Retinal pigment epithelial cell (primary cell): ENCODE results near the gene DCTN3.

Experiments used
- DNase-seq: peaks from one replicate; pipeline ENCODE4 v3.0.0-alpha.2; 2010; ENCODE audit warnings: low read depth
- H3K4me3 ChIP-seq: 2 replicates; pipeline ENCODE4 v1.5.1; 2011; ENCODE audit warnings: mild to moderate bottlenecking, low read length, control low read depth, moderate library complexity
- TF ChIP-seq, protein P1 (sequence below): conservative IDR thresholded peaks from 2 replicates; pipeline ENCODE4 v1.5.1; 2011; ENCODE audit warnings: low read depth, low read length, control low read depth, inconsistent platforms

Gene DCTN3

DNA sequence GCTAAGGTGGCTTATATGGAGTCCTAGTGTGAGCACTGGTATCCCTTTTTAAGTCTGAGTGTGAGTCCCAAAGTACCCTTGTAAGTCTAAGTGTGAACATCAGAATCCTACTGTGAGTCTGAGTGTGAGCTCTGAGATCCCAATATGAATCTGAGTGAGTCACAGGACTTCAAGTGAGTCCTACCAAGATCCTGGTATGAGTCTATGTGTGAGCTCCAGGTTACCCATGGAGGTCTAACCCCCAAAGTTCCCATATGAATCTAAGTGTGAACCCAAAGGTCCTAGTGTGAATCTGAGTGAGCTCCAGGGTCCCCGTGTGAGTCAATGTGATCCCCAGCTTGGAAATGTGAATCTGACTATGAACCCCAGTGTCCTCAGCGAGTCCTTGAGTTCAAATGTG lies 33.0 kb downstream of the DCTN3 start:
- no peak for DNase-seq
- TF ChIP-seq, protein P1, sequence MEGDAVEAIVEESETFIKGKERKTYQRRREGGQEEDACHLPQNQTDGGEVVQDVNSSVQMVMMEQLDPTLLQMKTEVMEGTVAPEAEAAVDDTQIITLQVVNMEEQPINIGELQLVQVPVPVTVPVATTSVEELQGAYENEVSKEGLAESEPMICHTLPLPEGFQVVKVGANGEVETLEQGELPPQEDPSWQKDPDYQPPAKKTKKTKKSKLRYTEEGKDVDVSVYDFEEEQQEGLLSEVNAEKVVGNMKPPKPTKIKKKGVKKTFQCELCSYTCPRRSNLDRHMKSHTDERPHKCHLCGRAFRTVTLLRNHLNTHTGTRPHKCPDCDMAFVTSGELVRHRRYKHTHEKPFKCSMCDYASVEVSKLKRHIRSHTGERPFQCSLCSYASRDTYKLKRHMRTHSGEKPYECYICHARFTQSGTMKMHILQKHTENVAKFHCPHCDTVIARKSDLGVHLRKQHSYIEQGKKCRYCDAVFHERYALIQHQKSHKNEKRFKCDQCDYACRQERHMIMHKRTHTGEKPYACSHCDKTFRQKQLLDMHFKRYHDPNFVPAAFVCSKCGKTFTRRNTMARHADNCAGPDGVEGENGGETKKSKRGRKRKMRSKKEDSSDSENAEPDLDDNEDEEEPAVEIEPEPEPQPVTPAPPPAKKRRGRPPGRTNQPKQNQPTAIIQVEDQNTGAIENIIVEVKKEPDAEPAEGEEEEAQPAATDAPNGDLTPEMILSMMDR, result no peak
- no peak overlapping the region for H3K4me3 ChIP-seq

DNA sequence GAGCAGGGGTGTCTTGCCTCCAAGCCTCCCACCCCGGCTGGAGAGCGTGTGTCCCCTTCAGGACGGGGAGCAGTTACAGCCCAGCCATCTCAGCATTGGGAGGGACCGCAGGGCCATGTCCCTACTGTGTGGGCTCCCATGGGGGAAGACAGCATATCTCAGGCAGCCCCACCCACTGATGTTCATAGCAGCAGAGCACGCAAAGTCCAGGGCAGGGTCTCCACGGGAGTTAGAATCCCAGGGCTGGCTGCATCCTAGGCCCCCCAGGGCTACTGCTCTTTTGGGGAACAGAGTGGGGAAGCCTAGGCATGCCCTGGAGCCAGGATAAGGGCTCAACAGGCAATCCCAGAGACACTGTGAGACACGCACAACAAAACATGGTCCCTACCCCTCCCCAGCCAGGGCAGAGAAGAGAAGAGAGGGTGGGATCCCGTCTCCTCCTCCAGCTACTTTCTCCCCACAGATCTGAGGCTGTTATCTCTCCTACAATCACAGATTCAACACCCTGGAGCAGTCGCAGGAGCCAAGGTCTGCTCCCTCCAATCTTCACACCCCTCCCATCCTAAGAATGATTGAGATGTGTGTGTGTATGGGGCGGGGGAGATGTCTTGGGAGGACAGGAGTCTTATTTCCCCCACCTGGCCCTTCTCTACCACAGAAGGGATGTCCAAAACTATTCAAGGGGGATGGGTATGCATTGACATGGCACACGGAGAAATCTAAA lies 34.2 kb downstream of the DCTN3 start:
- no peak overlapping the region for H3K4me3 ChIP-seq
- no peak for DNase-seq
- TF ChIP-seq, protein P1, result no peak

DNA sequence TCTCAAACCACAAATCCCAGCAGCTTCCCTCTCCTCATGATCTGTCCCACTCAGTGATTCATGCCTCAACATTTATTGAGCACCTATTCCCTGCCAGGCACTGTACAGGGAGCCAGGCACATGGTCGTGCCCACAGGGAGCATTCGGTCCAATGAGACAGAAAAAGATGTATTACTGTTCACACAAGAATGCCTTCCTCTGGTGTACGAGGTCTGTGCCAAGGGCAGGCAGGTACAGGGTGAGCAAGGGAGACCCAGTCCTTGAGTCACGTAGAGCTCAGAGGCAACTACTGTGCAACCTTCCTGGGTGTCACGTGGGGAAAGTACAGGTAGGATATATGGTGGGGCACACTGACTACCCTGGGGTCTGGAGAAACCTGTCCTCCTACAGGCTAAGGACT lies 35.3 kb downstream of the DCTN3 start:
- H3K4me3 ChIP-seq, result no peak overlapping the region
- DNase-seq, result no peak
- TF ChIP-seq, protein P1, result no peak

DNA sequence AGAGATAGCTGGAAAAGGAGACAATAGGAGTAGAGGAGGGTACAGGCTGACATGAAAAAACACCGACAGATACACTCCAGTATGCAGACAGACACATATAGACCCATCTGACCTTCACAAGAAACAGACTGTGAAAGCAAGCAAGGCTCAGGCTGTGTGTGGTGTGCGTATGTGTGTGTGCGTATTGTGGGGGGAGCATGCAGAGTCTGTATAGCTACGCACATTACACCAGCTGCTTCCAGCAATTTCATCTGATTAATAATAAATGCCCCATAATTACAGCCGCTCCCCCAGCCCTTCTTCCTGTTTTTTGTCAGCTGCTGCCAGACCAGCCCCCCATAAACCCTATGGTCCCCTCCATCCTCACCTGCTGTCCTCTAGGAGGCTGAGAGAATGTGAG lies 37.5 kb downstream of the DCTN3 start:
- TF ChIP-seq, protein P1, result no peak
- H3K4me3 ChIP-seq, result no peak overlapping the region
- DNase-seq, result no peak

DNA sequence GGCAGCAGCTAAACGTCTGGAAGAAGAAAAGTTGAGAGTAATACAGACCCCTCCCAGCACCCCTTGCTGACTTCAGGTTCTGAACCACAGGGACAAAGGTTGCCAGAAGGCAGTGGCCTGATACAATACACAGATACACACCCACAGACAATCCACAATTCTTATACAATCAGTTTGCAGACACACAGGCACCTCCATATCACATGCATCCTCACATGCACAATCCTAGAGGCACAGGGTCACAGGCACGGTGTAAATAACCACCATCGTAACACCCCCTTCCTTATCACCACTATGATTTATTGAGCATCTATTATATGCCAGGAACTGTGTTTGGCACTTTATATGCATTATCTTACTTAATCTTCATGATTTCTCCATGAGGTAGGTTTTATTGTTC lies 39.0 kb downstream of the DCTN3 start:
- TF ChIP-seq, protein P1, result no peak
- no peak for DNase-seq
- H3K4me3 ChIP-seq, result no peak overlapping the region

DNA sequence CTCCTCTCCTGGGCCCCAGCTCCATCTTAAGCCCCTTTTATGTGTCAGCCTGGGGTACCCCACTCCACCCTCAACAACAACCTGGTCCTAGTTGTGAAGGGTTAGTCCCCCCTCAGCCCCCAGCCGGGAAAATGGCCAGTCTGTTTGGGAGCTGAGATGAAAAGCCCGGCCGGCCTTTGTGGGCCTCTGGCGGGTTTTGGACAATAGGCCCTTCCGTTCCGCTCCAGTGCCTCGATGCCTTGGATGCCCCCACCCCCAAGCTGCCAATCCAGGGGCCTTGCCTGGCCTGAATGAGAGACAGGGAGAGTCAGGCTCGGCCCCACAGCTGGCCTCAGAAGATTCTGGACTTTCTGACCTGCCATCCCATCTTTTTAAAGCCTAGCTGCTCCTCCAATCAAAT lies 39.9 kb downstream of the DCTN3 start:
- no peak for DNase-seq
- no peak overlapping the region for H3K4me3 ChIP-seq
- TF ChIP-seq, protein P1, result no peak

DNA sequence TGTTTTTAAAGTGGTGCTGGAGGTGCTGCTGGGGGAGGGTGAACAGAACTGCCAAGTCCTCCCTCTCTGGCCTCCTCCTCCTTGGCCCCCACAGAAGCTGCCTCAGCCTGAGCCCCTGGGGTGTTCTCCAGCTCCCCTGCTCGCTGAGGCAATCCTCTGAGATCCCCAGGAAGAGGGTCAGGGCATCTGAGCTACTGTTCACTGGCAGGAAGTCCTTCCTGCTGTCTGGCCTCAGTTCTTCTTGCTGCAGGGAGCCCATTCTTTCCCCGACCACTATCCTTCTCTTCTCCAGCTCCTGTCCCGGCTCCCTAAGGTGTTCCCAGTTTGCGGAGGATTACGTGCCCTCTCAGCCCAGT lies 40.5 kb downstream of the DCTN3 start:
- TF ChIP-seq, protein P1, result no peak
- no peak overlapping the region for H3K4me3 ChIP-seq
- DNase-seq, result no peak
